Measurements from ENCODE around the gene SOAT2. TPM values are rescaled to one million over a fixed set of nuclear protein-coding genes. Genes with fewer than 3 reads are reported as not detected.
"Not testable (repeated sequence)": the region's sequence is repeated elsewhere in the genome, so short reads cannot be mapped to it uniquely, and the experiment has no call there.

The SOAT2 gene
- total RNA-seq, 1 donor from 2014 or later: 0.43 TPM

- intact Hi-C loops (cut with micrococcal nuclease): no loop called here
Observed at GRCh38 chr12:53105256-53105655, 2.0 kb downstream of the SOAT2 start.

GRCh38 chr12:53105712-53106439 lies 2.6 kb downstream of the SOAT2 start:
- intact Hi-C loops (cut with micrococcal nuclease): no loop called here

DNA sequence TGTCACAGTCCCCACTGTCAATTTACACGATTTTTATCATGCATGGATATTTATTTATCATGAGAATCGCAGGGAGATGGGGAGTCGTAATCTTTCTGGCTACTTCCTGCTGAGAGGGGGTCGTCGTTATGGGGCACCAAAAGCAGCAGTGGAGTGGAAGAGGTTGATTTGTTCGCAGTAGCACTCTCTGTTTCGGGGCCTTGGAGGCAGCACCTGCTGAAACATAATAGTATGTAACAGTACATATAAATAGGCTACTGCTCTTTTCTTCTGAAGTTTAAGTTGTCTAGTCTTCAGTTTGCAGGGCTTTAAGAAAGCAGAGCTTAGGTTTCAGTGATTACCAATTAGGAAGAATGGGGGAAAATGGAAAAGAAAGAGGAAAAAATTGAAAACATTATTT lies 3.8 kb downstream of the SOAT2 start:
- intact Hi-C loops (cut with micrococcal nuclease): no loop called here

- intact Hi-C loops (cut with micrococcal nuclease): not testable (repeated sequence)
Observed at GRCh38 chr12:53112431-53112830, 9.1 kb downstream of the SOAT2 start.

GRCh38 chr12:53113136-53113705 lies 9.9 kb downstream of the SOAT2 start:
- intact Hi-C loops (cut with micrococcal nuclease): no loop called here

DNA sequence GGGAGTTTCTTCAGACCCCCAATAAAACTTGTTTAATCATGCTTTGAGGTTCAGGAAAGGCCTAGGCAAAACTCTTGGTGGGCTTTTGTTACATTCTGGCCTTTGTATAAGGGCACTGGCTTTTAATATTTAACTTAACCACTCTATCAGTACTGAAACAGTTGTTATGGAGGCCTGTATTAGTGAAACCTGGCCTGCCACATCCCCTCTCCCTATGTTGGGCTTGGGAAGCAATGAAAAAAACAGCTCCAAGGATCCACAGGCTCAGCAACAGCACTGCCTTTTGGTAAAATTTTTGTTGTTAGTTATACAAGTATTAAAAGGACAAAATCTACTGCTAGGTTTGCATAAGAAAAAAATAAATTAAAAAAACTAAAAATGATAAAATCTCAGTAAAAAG lies 10.7 kb downstream of the SOAT2 start:
- intact Hi-C loops (cut with micrococcal nuclease): no loop called here

DNA sequence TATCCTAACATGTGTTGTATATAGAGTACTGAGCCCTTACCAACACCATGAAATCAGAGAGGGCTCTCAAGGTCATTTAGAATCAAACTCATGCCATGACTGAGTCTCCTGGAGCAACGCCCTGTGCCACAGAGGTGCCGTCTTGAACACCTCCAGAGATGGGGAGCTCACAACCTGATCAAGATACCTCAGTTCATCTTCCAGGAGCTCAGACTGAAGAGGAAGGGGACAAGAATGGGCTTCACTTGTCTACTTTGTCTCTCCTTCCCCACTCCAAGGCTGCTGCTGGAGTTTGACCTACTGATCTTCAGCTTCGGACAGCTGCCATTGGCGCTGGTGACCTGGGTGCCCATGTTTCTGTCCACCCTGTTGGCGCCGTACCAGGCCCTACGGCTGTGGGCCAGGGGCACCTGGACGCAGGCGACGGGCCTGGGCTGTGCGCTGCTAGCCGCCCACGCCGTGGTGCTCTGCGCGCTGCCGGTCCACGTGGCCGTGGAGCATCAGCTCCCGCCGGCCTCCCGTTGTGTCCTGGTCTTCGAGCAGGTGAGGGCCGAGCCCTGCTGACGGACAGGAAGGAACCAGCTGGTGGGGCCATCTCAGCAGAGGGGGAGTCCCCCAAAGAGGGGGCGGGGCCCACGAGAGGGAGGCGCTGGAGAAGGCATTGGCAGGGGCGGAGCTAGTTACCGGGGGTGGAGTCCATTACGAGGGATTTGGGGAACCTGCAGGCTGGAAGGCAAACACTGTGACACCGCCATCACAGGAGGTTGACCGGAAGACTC lies 12.0 kb downstream of the SOAT2 start:
- intact Hi-C loops (cut with micrococcal nuclease): no loop called here

- intact Hi-C loops (cut with micrococcal nuclease): no loop called here
Observed at GRCh38 chr12:53115891-53116648, 12.8 kb downstream of the SOAT2 start.

DNA sequence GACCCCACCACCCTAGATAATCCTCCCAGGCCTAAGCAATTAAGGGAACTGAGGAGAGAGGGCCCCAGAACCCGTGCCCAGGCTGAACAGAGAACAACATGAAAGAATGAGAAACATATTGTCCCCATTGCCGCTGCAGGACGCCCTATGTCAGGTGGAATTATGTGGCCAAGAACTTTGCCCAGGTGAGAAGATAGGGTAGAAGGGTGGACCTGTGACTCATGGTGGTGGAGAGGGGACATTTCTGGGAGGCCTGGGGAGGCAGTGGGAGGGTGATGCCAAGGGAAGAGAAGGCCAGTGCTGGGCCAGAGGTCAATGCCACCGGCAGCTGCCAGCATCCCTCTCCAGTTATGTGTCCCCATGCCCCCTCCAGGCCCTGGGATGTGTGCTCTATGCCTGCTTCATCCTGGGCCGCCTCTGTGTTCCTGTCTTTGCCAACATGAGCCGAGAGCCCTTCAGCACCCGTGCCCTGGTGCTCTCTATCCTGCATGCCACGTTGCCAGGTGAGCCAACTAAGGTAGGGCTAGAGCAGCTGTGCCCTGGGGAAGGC lies 15.5 kb downstream of the SOAT2 start:
- intact Hi-C loops (cut with micrococcal nuclease): no loop called here

DNA sequence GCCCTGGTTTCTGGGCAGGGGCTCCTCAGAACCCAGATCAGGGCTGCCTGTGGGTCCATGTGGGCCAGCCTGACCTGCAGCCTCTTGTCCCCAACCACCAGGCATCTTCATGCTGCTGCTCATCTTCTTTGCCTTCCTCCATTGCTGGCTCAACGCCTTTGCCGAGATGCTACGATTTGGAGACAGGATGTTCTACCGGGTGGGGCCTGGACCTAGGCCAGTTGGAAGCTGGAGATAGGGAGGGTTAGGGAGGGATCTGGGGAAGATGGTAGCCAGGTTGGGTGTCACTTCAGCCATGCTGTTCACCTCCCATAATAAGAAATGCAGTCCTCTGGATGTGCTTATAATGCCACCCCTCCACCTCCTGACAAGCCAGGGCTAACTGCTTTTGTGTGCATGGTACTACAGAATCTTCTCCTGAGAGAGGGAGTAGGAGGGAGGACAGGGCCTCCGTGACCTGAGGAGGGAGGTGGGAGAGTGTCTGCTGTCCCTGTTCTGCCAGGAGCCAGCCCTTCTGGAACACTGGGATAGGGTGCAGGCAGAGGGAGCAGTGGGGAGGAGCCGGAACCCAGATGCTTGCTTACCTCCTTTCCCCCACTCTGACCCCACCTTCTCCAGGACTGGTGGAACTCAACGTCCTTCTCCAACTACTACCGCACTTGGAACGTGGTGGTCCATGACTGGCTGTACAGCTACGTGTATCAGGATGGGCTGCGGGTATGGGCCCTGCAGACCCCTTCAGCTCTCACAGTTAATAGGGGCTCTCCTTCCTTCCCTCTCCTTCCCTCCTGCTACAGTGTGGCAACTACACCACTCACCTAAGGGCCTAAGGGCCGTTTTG lies 17.6 kb downstream of the SOAT2 start:
- intact Hi-C loops (cut with micrococcal nuclease): no loop called here

- intact Hi-C loops (cut with micrococcal nuclease): no loop called here
Observed at GRCh38 chr12:53122961-53123468, 19.7 kb downstream of the SOAT2 start.

DNA sequence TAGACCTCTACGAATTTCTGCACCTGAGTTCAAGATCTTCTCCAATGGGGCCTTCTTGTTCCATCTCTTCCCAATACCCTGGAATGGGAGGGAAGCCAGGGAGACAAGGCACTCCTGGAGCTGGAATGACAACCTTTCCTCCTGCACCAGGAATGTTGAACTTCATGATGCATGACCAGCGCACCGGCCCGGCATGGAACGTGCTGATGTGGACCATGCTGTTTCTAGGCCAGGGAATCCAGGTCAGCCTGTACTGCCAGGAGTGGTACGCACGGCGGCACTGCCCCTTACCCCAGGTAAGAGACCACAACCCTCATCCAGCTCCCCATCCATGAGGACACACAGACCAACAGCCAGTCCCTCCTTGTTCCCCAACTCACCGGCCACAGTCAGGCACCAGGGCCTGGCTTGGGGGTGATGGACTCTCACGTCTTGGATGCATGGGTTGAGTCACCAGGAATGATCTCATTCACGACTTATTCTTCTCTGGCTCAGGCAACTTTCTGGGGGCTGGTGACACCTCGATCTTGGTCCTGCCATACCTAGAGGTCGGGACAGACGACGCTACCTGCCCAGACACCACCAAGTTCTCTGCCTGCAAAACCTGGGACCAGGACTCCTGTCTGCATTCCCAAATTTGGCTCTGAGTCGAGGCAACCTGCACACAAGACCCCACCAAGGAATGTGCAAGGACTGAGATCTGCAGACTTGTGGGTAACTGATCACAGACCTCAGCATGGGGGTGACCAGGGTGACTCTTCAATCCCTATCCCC lies 20.5 kb downstream of the SOAT2 start:
- intact Hi-C loops (cut with micrococcal nuclease): no loop called here

- intact Hi-C loops (cut with micrococcal nuclease): no loop called here
Observed at GRCh38 chr12:53124352-53124723, 21.1 kb downstream of the SOAT2 start.

- intact Hi-C loops (cut with micrococcal nuclease): no loop called here
Observed at GRCh38 chr12:53127169-53127568, 23.9 kb downstream of the SOAT2 start.

- intact Hi-C loops (cut with micrococcal nuclease): no loop called here
Observed at GRCh38 chr12:53128780-53129569, 25.7 kb downstream of the SOAT2 start.

DNA sequence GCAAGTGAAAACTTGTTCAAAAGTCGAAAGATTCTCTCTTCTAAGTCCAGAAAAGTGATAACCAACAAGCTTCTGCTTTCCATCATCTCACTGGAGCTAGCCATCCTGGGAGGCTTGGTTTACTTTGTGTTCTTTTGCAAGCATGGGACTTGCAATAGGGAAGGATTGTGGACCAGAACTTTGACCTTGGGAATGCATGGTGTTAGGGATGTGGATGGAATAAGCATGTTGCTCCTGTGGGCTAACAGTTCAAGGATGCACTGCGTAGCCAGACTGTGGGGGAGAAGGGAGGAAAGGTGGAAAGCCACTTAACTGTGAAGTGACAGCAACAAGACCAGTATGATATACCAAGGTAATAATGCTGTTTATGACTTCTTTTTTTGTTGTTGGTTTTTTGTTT lies 28.6 kb downstream of the SOAT2 start:
- intact Hi-C loops (cut with micrococcal nuclease): no loop called here

DNA sequence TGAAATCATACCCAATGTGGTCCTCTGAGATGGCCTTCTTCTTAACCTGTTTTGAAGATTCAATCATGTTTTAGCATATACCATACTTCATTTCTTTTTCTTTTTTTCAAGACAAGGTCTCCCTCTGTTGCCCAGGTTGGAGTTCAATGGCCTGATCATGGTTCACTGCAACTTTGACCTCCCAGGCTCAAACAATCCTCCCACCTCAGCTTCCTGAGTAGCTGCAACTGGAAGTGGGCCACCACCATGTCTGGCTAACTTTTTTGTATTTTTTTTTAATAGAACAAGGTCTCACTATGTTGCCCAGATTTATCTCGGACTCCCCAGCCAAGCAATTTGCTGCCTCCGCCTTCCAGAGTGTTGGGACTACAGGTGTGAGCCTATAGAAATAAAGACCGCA lies 30.4 kb downstream of the SOAT2 start:
- intact Hi-C loops (cut with micrococcal nuclease): no loop called here

DNA sequence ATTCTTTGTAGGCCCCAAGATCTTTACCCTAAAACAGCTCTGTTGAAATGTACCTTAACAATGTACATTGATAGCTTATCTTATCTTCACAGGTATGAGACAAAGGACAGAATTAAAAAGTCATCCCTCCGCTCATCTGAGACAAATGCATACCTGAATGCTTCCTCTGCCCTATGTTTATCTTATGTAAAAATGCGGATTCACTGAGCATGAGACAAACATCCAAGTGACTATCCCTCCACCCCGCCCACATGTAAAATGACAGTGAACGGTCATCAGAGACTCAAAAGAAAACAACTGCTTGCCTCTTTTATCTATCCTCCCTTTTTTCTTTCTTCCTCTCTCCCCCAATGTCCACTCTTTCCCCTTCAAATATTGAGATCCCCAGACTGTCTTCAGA lies 40.1 kb downstream of the SOAT2 start:
- intact Hi-C loops (cut with micrococcal nuclease): no loop called here

Measured in T-helper 2 cell treated with Interferon-gamma antibody and Interleukin-4, amounts not matched to agents 100 ng/mL and 5 ng/mL, for 36 hours (primary cell).